OCI-M2 (cell line): ENCODE data around the gene GRB10.

Experiments
- DNase-seq: peaks from one replicate; lab custom pipeline; 2025; ENCODE audit not compliant: unreplicated experiment; lab: John Stamatoyannopoulos, UW

The GRB10 gene

GRCh38 chr7:50615519-50616080, 167.1 kb downstream of the GRB10 start:
- no peak for DNase-seq

DNA sequence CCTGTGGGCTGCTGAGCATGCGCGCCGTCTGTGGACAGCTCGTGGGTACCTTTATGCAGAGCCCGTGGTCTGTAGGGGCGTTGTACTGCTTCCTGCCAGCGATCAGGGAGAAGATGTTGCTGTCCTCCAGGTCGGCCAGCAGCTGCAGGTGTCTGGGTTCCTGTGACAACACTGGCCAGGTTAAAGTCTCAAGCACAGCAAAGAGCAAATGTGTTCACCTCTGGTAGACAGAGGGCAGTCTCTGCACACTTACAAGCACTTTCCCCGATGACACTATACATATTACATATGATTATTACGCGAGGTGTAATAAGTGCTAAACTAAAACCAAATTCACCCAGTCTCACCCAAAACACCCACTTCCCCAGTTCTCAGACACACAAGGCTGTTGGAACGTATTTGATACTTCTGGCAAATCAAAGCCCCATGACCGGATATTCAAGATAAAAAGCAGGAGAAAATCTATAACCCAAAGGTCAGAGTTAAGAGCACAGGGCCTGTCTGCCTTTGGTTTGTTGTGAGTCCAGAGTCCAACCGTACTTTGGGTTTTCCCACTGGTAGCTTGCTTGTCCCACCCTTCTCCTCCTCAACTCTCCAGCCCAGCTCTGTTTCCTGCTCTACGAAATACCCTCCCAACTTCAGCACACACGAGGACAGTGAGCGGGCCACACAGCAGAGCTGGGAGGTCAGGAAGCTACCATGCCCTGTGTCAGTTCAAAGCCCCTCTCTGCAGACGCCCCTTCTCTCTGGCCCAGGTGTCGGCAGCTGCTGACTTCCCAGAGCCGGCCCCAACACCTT, 167.8 kb downstream of the GRB10 start:
- no peak for DNase-seq

DNA sequence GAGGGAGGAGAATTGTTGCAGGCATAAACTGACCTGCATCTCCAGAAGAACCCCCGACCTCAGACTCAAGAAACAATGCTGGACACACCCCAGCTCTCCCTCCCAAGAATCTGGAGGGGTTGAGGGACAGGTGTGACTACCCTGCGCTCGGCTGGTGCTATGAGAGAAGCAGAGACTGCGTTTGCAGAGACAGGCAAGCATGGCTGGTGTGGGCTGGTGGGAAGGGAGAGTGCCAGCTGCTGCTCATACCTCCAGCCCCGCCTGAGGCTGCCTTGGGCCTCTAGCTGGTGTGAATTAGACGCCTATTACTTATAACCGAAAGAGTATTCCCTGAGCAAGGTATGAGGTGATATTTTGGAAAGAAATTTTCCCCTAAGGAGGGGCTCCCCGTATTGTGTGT, 169.2 kb downstream of the GRB10 start:
- no peak for DNase-seq

DNA sequence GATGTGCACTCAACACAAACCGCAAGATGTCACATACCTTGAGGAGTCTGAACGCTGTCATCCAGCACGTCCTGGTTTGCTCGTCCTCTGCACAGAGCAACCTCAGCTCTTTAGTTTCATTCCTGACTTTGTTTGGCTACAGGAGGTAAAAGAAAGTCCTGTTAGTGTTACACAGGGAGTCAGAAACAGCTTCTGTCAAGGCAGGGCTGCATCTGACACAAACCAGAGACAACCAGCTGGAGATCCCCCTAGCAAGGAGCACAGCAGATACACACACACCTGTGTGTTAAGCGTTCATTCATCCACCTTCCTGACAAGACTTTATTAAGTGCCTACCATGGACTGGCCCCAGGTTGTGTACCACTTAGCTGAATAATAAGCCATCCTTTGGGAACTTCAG, 170.0 kb downstream of the GRB10 start:
- DNase-seq = no peak

GRCh38 chr7:50610521-50611277, 172.0 kb downstream of the GRB10 start:
- no peak for DNase-seq

- DNase-seq = no peak
Observed at GRCh38 chr7:50608196-50608906, 174.3 kb downstream of the GRB10 start.

DNA sequence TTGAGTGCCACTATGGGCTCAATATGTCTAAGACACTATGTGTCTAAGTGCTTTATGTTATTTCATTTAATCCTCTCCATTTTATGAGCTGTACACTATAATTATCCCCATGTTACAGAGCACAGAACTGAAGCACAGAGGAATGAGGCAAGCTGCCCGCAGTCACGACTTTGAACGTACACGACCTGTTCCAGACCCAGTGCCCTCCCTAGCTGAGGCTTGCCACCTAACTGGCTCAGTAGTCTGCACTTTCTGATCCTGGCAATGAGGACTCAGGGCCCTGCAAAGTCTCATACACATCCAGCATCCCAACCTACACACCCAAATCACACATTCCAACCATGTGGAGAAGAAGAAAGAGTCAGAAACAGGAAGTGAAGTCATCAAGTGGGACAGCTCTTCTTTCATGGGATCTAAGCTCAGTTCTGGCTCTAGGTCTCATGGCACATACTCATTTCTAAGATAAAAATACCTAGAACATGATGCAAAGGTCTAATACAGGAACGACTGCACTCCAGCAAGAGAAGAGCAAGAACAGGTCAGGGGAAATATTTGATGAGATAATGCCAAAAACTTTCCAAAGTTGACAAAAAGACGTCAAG, 175.1 kb downstream of the GRB10 start:
- no peak for DNase-seq

GRCh38 chr7:50605059-50605458, 177.6 kb downstream of the GRB10 start:
- no peak for DNase-seq

DNA sequence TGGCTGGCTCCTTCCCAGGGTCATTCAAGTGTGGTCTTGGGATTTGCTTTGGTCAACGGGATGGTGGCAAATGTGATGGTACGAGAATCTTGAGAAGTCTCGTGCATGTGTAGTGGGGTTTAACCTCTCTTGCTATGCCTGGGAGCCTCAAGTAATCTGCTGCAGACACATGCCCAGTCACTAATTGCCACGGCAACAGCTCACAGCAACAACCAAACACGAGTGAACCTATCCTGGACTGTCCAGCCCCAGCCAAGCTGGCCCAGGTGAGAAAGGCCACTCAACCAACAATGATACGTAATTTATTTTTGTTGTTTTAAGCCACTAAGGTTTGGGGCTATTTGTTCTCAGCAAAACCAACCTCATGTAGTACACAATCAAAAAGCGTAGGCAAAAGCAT, 179.4 kb downstream of the GRB10 start:
- DNase-seq = no peak

- DNase-seq = no peak
Observed at GRCh38 chr7:50599385-50599784, 183.3 kb downstream of the GRB10 start.

DNA sequence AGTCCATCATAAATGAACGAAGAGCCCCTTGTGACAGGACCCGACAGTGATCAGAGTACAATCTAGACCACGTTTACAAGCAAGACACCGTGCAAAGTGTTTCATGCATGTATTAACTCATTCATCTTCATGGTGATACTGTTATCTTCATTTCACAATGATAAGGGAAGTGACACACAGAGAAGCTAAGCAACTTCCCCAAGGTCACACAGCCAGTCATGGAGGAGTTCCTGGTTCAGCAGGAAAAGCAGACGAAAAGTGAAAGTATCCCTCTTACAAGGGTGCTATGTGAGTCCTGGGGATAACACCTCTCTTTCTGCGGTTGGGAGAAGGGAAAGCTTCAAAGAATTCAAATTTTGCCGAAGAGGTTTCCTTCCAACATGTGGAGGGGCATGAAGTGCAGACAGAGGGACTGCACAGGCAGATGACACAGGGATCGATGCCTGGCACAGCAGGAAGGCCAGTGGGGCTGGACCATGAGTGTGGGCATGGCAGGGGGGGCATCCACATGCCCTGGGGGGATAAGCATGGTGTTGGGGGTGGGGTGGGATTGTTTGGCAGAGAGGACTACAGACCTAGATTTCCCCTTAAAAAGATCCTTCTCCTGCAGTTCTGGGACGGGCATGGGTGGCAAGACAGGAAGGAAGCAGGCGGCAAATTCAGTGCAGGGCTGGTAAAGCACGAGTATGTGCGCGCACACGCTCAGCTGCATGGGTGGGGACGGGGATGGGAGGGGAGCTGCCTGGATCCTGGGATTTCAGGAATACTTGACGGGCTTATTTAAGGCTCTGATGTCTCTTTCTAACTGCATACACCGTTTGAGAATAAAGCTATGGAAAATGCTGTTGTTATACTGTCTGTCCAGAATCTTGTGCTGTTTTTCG, 184.0 kb downstream of the GRB10 start:
- DNase-seq = no peak

DNA sequence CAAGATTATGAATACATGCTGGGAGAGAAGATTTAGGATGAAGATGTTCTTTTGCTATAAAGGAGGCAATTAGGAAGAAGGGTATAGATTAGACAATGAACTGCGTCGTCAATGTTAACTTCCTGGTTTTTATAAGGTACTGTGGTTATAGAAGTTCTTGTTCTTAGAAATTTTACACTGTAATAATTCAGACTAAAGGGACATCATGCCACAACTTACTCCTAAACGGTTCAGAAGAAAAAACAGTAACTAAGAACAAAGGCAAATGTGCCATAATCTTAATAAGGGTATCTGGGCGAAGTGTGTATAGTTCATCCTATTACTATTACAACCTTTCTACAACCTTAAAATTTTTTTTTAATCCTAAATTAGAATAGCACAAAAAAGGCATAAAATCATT, 186.2 kb downstream of the GRB10 start:
- DNase-seq = no peak

- no peak for DNase-seq
Observed at GRCh38 chr7:50595491-50596102, 187.1 kb downstream of the GRB10 start.

GRCh38 chr7:50594734-50595485, 187.8 kb downstream of the GRB10 start:
- no peak for DNase-seq

DNA sequence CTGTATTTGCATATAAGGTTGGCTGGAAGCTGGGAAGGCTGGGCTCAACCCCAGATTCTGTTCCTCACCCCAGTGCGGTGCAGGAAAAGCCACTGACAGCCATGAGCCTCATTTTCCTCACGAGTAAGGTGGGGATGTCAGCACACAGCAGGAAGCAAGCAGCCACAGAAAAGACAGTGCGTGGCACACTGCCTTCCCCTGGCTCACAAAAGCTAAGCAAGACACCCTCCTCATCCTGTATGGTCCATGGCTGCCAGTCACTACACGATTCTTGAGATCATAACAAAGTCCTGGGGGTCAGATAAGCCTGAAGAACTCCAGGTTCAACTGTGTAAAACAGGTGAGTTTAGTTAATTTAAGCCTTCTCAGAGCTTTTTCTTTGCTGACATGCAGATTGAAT, 188.6 kb downstream of the GRB10 start:
- no peak for DNase-seq

DNA sequence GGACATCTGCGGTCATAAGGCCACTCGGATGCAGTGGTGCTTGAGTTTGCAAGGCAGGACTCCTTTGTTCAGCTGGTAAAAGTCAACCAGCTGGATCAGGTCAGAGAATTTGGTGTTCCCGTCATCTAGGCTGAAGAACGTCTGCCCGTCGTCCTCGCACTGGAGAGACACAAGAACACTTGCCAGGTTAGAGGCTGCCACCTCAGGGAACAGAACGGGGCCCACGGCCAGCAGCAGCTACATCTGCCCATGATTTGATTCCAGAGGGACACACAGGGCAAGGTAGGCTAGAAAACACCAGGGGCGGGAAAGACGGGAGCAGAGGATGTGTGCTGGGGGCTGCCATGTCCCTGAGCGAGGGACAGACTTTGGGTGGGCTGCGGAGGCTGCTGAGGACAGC, 189.8 kb downstream of the GRB10 start:
- DNase-seq = no peak

DNA sequence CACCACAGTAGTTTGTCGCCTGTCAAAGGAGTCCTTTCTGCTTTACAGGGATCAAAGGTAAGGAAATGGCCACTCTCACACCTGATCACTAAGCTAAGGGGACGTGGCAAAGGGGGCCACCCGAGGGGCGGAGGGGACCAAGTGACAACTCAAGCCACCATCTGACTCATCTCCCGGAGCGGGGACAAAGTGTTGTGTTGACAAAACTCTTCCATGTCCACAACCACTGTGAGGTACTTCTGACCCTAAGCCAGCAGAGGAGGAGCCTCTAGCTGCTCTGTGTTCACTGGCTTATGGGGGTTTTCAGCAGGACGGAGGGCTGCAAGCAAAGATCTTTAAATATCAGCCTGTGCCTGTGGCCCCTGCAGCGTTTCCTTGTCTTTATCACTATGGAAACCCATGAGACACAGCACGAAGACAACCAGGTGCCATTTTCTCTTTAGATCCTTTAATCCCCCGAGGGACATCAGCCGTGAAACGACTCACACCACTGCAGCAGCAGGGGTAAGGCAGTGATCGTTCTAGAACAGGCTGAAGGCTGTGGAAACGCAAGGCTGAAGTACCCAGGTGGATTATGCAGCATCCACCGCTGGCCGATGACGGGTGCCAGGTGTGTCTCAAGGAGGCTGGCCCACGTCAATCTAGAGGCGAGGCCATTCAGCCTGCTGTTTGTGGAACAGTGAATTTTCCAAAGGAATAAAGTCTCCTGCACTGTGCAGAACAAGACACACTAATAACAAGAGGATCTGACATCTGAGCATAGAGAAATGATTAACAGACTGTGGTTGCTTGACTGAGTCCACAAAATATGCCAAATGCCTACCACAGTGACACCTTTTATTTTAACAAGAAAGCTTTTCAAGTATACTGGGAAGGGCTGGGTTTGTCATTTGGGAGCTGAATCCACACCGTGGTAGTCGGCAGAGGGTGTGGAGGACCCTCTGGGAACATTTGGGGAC, 190.9 kb downstream of the GRB10 start:
- DNase-seq = no peak

DNA sequence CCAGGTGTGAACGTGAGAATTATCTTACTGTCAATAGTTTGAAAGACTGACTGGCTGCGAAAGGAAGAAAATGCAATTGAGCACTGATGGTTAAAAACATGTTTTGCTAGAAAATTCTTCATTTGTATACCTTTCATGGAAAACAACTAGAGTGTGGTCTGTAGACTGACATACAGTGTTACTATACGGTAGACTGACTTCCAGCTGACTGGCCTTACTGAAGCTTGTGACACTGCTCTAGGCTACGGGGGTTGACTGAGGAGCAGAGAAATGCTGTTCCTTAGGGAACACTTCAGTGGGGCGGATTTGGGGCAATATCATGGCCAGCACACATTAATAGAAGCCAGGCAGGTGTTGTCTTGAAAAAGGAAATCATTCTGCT, 191.6 kb downstream of the GRB10 start:
- DNase-seq = no peak
